Gastrocnemius medialis (tissue), 4 donors: ENCODE measurements around the gene DENND2C. TPM values are rescaled to one million over a fixed set of nuclear protein-coding genes. Genes with fewer than 3 reads are reported as not detected.

ENCODE experiments used
- total RNA-seq, 4 donors: library from RNA; depleted of rRNA; stranded (reverse); fragments of >200 nt; gene quantifications; one replicate each; pipeline versions ENCODE4 v1.1.0 to v1.2.3, GENCODE V29; 2016

DENND2C gene
- total RNA-seq, 4 donors from 2014 or later = 4.7 to 20.7 (median 17.4) TPM

Other genes starting within 250 kb of the DENND2C start
- gene TRIM33, start 158.8 kb downstream of the DENND2C start, total RNA-seq = 10 to 100 TPM; 17.1 to 33.0 (median 25.3) TPM
- 10 to 100 TPM; 23.7 to 32.8 (median 25.2) TPM for gene BCAS2, start 88.4 kb downstream of the DENND2C start, total RNA-seq
- gene AMPD1, start 25.5 kb upstream of the DENND2C start, total RNA-seq = 10 to 100 TPM; 43.5 to 93.4 (median 68.1) TPM
- 10 to 100 TPM in 1 of 4 donors, 1 to 10 TPM in 3; 3.9 to 10.8 (median 6.6) TPM for gene NRAS, start 46.7 kb upstream of the DENND2C start, total RNA-seq
- 1,000 to 10,000 TPM; 2,331 to 4,024 (median 3,697) TPM for gene CSDE1, start 87.9 kb upstream of the DENND2C start, total RNA-seq
- gene SIKE1, start 110.6 kb upstream of the DENND2C start, total RNA-seq = 10 to 100 TPM; 25.7 to 37.8 (median 36.3) TPM
- gene SYCP1, start 184.8 kb upstream of the DENND2C start, total RNA-seq = not detected